Measurements from ENCODE around the gene FAH. TPM values are rescaled to one million over a fixed set of nuclear protein-coding genes. Genes with fewer than 3 reads are reported as not detected.

Gene FAH
- total RNA-seq, 1 experiment from 2014 or later = 21.5 TPM

- H4K5ac ChIP-seq (ENCODE audit: insufficient read length, low read depth, low read length) = no peak overlapping the region
- no peak overlapping the region for H3K23ac ChIP-seq (ENCODE audit: insufficient read length, low read depth, low read length)
- Mint-ChIP-seq H3K4me1 (peaks cover 14 to 20% of the 10 kb centered on the region in 2 experiments), H3K27ac (no peak overlapping the region), H3K27me3 (ENCODE audit: low read depth) (0 out of 2 replicates have a peak, but pooled peaks cover 2% of the 10 kb centered on the region), H3K36me3 (ENCODE audit: insufficient read depth in 1 of 3, low read depth in 3 of 3) (peaks cover 5 to 7% (median 5%) of the 10 kb centered on the region in 3 experiments; a peak in 5 of 7 replicates), H3K4me3 (no peak overlapping the region), H3K9me3 (no peaks in the 10 kb centered on the region; a peak in 1 of 5 replicates)
- DNase-seq = no peak
- H3K4me2 ChIP-seq (ENCODE audit: insufficient read depth, insufficient read length, low read length) = no peak overlapping the region
- no peaks in the 10 kb centered on the region for H4K20me1 ChIP-seq (ENCODE audit: control insufficient read depth, insufficient read depth, insufficient read length)
- H2BK120ac ChIP-seq (ENCODE audit: low read depth, low read length, poor library complexity, severe bottlenecking) = no peak overlapping the region
- no peaks in the 10 kb centered on the region for H3K4me1 ChIP-seq (ENCODE audit: insufficient read depth, low read length)
- TF ChIP-seq, protein P1, sequence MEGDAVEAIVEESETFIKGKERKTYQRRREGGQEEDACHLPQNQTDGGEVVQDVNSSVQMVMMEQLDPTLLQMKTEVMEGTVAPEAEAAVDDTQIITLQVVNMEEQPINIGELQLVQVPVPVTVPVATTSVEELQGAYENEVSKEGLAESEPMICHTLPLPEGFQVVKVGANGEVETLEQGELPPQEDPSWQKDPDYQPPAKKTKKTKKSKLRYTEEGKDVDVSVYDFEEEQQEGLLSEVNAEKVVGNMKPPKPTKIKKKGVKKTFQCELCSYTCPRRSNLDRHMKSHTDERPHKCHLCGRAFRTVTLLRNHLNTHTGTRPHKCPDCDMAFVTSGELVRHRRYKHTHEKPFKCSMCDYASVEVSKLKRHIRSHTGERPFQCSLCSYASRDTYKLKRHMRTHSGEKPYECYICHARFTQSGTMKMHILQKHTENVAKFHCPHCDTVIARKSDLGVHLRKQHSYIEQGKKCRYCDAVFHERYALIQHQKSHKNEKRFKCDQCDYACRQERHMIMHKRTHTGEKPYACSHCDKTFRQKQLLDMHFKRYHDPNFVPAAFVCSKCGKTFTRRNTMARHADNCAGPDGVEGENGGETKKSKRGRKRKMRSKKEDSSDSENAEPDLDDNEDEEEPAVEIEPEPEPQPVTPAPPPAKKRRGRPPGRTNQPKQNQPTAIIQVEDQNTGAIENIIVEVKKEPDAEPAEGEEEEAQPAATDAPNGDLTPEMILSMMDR (conservative IDR thresholded peaks at IDR 0.05) = no peak
- no peak overlapping the region for H2AFZ ChIP-seq (ENCODE audit: low read length)
- H2BK12ac ChIP-seq (ENCODE audit: insufficient read length, low read depth, low read length) = no peak overlapping the region
- no peaks in the 10 kb centered on the region for H3K79me2 ChIP-seq (ENCODE audit: insufficient read depth, low read length)
- H3K23me2 ChIP-seq (ENCODE audit: insufficient read length, low read depth, low read length, poor library complexity, severe bottlenecking) = no peaks in the 10 kb centered on the region
- no peaks in the 10 kb centered on the region for H3K27me3 ChIP-seq (ENCODE audit: insufficient read depth, low read length)
- H2BK20ac ChIP-seq (ENCODE audit: low read depth, low read length, poor library complexity, severe bottlenecking) = no peak overlapping the region
- H2AK5ac ChIP-seq (ENCODE audit: insufficient read length, low read length) = no peak overlapping the region
- no peak overlapping the region for H3K9ac ChIP-seq (ENCODE audit: extremely low read depth, insufficient read length, low read length)
- no peaks in the 10 kb centered on the region for H3K79me1 ChIP-seq (ENCODE audit: insufficient read depth, low read depth, low read length, poor library complexity, severe bottlenecking)
- H3K14ac ChIP-seq (ENCODE audit: insufficient read depth, low read length) = no peak overlapping the region
- H4K91ac ChIP-seq (ENCODE audit: insufficient read length, low read depth, low read length) = no peak overlapping the region
- no peak overlapping the region for H3T11ph ChIP-seq (ENCODE audit: low read length)
- no peak overlapping the region for H2BK5ac ChIP-seq (ENCODE audit: insufficient read length, low read length)
- no peak overlapping the region for H3K56ac ChIP-seq (ENCODE audit: insufficient read length, low read depth, low read length)
- no peak overlapping the region for H4K8ac ChIP-seq (replicated peaks; ENCODE audit: insufficient read length, low read depth, low read length)
- no peak overlapping the region for H3K18ac ChIP-seq (ENCODE audit: insufficient read length, low read depth, low read length)
- H3K9me3 ChIP-seq (ENCODE audit: control insufficient read depth, low read depth, low read length) = no peaks in the 10 kb centered on the region
- H3K4ac ChIP-seq (ENCODE audit: low read depth, low read length) = no peak overlapping the region
- no CpG with 5 or more reads among the region's 2 CpGs for WGBS (ENCODE audit: extremely low coverage, insufficient read length, low lambda C conversion rate)
- H2BK15ac ChIP-seq (ENCODE audit: low read depth, low read length) = no peak overlapping the region
- no peak overlapping the region for H3K27ac ChIP-seq (ENCODE audit: insufficient read length, low read depth, low read length)
Observed at GRCh38 chr15:80191198-80191597, 38.4 kb downstream of the FAH start.

All from H9 (cell line).